Immature natural killer cell (primary cell): ENCODE data around the gene GLIS2. TPM values are rescaled to one million over a fixed set of nuclear protein-coding genes. Genes with fewer than 3 reads are reported as not detected.
A peak's percentile ranks its signal among the peaks of the same experiment; 100 is the strongest.
"Not testable (repeated sequence)": the region's sequence is repeated elsewhere in the genome, so short reads cannot be mapped to it uniquely, and the experiment has no call there.

Experiments used
- DNase-seq, 3 donors: peaks; one replicate each; pipeline ENCODE4 v3.0.0; 2022; ENCODE audit warnings: mixed read lengths in 1 of 3
- H3K27ac Mint-ChIP-seq, 6 donors: one replicate each; pipeline ENCODE4 v1.8.0; 2020; ENCODE audit warnings: mixed read lengths in 6 of 6, mild to moderate bottlenecking in 5 of 6, inconsistent platforms in 4 of 6, moderate library complexity in 3 of 6
- H3K27me3 Mint-ChIP-seq, 3 donors: one replicate each; pipeline ENCODE4 v1.8.0; 2020 to 2021; ENCODE audit warnings: low read depth in 3 of 3, mild to moderate bottlenecking in 3 of 3, mixed read lengths in 3 of 3, moderate library complexity in 3 of 3, inconsistent platforms in 1 of 3
- H3K36me3 Mint-ChIP-seq, 3 donors: one replicate each; pipeline ENCODE4 v1.8.0; 2020; ENCODE audit warnings: mixed read lengths in 3 of 3, inconsistent platforms in 2 of 3, mild to moderate bottlenecking in 2 of 3
- H3K4me1 Mint-ChIP-seq, 2 donors: one replicate each; pipeline ENCODE4 v1.8.0; 2020; ENCODE audit warnings: inconsistent platforms in 2 of 2, mild to moderate bottlenecking in 2 of 2, mixed read lengths in 2 of 2, moderate library complexity in 1 of 2
- H3K4me3 Mint-ChIP-seq, 5 donors: one replicate each; pipeline ENCODE4 v1.8.0; 2020; ENCODE audit warnings: mild to moderate bottlenecking in 5 of 5, mixed read lengths in 5 of 5, inconsistent platforms in 3 of 5, moderate library complexity in 3 of 5
- H3K9me3 Mint-ChIP-seq, 6 donors: one replicate each; pipeline ENCODE4 v1.8.0; 2020; ENCODE audit warnings: mild to moderate bottlenecking in 6 of 6, mixed read lengths in 6 of 6, inconsistent platforms in 4 of 6, moderate library complexity in 3 of 6
- polyA plus RNA-seq, 3 donors: library from polyadenylated mRNA; unstranded; fragments of 300-500 nt; fragmentation: Illumina TruSeq; gene quantifications; one replicate each; pipeline ENCODE4 v1.2.3, GENCODE V29; 2021

The GLIS2 gene
- polyA plus RNA-seq, 3 donors from 2014 or later, result not detected

GRCh38 chr16:4338712-4339299, 22.9 kb downstream of the GLIS2 start:
- H3K27me3 Mint-ChIP-seq, result peaks cover 0 to 2% (median 0%) of the 10 kb centered on the region in 3 donors
- no peak overlapping the region for H3K27ac Mint-ChIP-seq
- no peak overlapping the region for H3K4me3 Mint-ChIP-seq
- DNase-seq, result no peak
- H3K36me3 Mint-ChIP-seq, result no peaks in the 10 kb centered on the region
- H3K4me1 Mint-ChIP-seq, result peaks cover 2 to 5% of the 10 kb centered on the region in 2 donors
- H3K9me3 Mint-ChIP-seq, result no peaks in the 10 kb centered on the region

GRCh38 chr16:4339455-4339854, 23.6 kb downstream of the GLIS2 start:
- no peaks in the 10 kb centered on the region for H3K36me3 Mint-ChIP-seq
- H3K27ac Mint-ChIP-seq, result no peak overlapping the region
- H3K4me3 Mint-ChIP-seq, result no peak overlapping the region
- DNase-seq, result no peak
- peaks cover 2 to 6% of the 10 kb centered on the region in 2 donors for H3K4me1 Mint-ChIP-seq
- H3K9me3 Mint-ChIP-seq, result no peaks in the 10 kb centered on the region
- peaks cover 0 to 2% (median 0%) of the 10 kb centered on the region in 3 donors for H3K27me3 Mint-ChIP-seq

DNA sequence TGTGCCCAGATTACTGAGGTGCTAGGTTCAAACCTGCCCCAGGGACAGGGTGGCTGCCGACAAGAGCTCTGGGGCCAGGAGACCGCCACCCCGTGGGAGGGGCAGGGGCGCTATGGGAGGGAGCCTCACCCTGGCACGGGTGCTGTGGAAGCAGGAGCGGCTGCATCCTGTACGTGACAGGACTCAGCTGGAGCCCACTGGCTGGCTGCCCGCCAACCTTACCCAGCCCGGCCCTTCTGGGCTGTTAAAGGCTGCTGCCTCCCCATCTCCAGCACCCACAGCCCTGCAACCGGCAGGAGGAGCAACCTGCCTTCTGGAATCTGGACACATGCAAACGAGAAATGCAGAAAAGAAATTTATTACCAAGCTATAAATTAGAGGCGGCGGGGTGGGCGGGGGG, 24.0 kb downstream of the GLIS2 start:
- H3K27ac Mint-ChIP-seq, result no peak overlapping the region
- no peak overlapping the region for H3K4me3 Mint-ChIP-seq

GRCh38 chr16:4340443-4340842, 24.6 kb downstream of the GLIS2 start:
- Mint-ChIP-seq H3K36me3 (no peaks in the 10 kb centered on the region), H3K27ac (no peak overlapping the region)

More for the DNA sequence above, 24.0 kb downstream of the GLIS2 start:
- no peak for DNase-seq
- Mint-ChIP-seq H3K9me3 (no peaks in the 10 kb centered on the region), H3K36me3 (no peaks in the 10 kb centered on the region), H3K4me1 (peaks cover 4 to 9% of the 10 kb centered on the region in 2 donors), H3K27me3 (peaks cover 0 to 2% (median 0%) of the 10 kb centered on the region in 3 donors)

DNA sequence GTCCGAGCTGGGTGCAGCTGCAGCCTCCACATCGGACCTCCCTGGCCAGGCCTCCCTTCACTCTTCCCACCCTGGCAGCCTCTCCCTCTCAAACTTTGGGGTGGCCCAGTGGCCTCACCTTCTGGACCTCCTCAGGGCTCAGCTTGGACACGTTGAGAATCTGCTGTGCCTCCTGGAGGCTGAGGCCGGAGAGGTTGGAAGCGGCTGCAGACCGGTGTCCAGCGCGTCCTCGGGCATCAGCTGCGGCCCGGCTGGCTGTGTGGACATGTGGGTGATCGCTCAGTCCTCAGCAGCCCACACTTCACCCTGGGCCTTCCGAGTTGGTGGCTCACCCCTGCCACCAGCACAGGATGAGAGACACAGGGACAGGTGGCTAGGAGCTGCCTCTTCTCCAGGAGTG, 25.4 kb downstream of the GLIS2 start:
- no peaks in the 10 kb centered on the region for H3K9me3 Mint-ChIP-seq
- no peak for DNase-seq
- H3K4me3 Mint-ChIP-seq, result no peak overlapping the region
- H3K36me3 Mint-ChIP-seq, result no peaks in the 10 kb centered on the region
- peaks cover 0 to 2% (median 0%) of the 10 kb centered on the region in 3 donors for H3K27me3 Mint-ChIP-seq
- H3K4me1 Mint-ChIP-seq, result peaks cover 15% of the 10 kb centered on the region in 2 donors
- no peak overlapping the region for H3K27ac Mint-ChIP-seq

More at GRCh38 chr16:4340443-4340842, 24.6 kb downstream of the GLIS2 start:
- no peak overlapping the region for H3K4me3 Mint-ChIP-seq
- no peaks in the 10 kb centered on the region for H3K9me3 Mint-ChIP-seq
- no peak for DNase-seq
- peaks cover 9 to 14% of the 10 kb centered on the region in 2 donors for H3K4me1 Mint-ChIP-seq
- peaks cover 0 to 2% (median 0%) of the 10 kb centered on the region in 3 donors for H3K27me3 Mint-ChIP-seq

DNA sequence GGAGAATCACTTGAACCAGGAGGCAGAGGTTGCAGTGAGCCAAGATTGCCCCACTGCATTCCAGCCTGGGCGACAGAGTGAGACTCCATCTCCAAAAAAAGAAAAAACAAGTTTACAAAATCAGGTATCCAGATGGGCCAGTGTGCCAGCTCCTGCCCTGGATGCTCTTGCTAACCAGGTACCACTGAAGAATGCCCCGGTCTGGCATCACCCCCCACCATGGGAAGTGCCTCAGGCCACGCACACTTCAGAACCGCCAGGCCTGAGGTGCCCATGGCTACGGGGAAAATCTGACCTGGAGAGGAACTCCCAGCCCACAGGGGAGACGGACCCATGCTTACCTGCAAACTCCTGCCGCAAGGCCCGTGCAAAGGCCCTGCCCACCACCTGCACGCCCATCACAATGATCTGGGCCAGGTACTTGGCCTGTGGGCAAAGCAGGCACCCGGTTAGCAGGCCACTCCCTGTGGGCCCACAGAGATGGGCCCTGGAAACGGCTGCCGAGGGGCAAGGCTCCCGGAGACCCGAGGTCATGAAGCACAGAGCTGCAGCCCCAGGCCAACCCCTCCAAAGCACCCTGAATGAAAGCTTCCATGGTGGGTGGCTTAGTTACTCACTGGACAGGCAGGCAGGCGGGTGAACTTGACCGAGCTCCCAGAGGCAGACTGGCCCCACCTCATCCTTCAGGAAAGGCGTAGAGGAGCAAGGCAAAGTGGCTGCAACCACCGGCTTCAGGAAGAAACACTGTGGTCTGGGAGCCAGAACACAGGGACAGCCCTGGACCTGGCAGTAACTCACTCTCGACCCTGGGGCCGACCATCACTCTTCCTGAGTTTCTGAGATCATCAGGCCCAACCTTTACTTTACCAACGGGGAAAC, 27.2 kb downstream of the GLIS2 start:
- peak overlapping the region in 3 of 6 donors; percentile 12 to 55 (median 51) for H3K27ac Mint-ChIP-seq
- H3K9me3 Mint-ChIP-seq, result no peaks in the 10 kb centered on the region
- no peaks in the 10 kb centered on the region for H3K36me3 Mint-ChIP-seq
- DNase-seq, result no peak
- peaks cover 0 to 2% (median 1%) of the 10 kb centered on the region in 3 donors for H3K27me3 Mint-ChIP-seq
- no peak overlapping the region for H3K4me3 Mint-ChIP-seq
- H3K4me1 Mint-ChIP-seq, result peaks cover 17 to 20% of the 10 kb centered on the region in 2 donors

GRCh38 chr16:4344300-4344982, 28.6 kb downstream of the GLIS2 start:
- peak overlapping the region in 3 of 6 donors; percentile 25 to 66 (median 26) for H3K27ac Mint-ChIP-seq
- not testable (repeated sequence) for H3K4me3 Mint-ChIP-seq

GRCh38 chr16:4344983-4345835, 29.3 kb downstream of the GLIS2 start:
- no peaks in the 10 kb centered on the region for H3K9me3 Mint-ChIP-seq
- DNase-seq, result no peak
- H3K36me3 Mint-ChIP-seq, result no peaks in the 10 kb centered on the region
- peak overlapping the region in 4 of 6 donors; percentile 25 to 66 (median 46) for H3K27ac Mint-ChIP-seq
- H3K4me3 Mint-ChIP-seq, result no peak overlapping the region
- H3K4me1 Mint-ChIP-seq, result peaks cover 21 to 22% of the 10 kb centered on the region in 2 donors
- peaks cover 0 to 3% (median 2%) of the 10 kb centered on the region in 3 donors for H3K27me3 Mint-ChIP-seq

More at GRCh38 chr16:4344300-4344982, 28.6 kb downstream of the GLIS2 start:
- H3K9me3 Mint-ChIP-seq, H3K27me3 Mint-ChIP-seq, DNase-seq, H3K36me3 Mint-ChIP-seq: not testable (repeated sequence)
- peaks cover 21 to 22% of the 10 kb centered on the region in 2 donors for H3K4me1 Mint-ChIP-seq

- DNase-seq, result no peak
- no peaks in the 10 kb centered on the region for H3K36me3 Mint-ChIP-seq
- peaks cover 2 to 7% (median 5%) of the 10 kb centered on the region in 3 donors for H3K27me3 Mint-ChIP-seq
- peaks cover 28 to 30% of the 10 kb centered on the region in 2 donors for H3K4me1 Mint-ChIP-seq
- H3K4me3 Mint-ChIP-seq, result no peak overlapping the region
- H3K9me3 Mint-ChIP-seq, result no peaks in the 10 kb centered on the region
- H3K27ac Mint-ChIP-seq, result peak overlapping the region in 5 of 6 donors; percentile 24 to 67 (median 45)
Observed at GRCh38 chr16:4345836-4346781, 30.2 kb downstream of the GLIS2 start.

GRCh38 chr16:4347010-4347409, 31.1 kb downstream of the GLIS2 start:
- DNase-seq, result no peak
- Mint-ChIP-seq H3K27ac (peak overlapping the region in 2 of 6 donors; percentile 25 to 48), H3K4me3 (no peak overlapping the region), H3K27me3 (peaks cover 6 to 8% (median 7%) of the 10 kb centered on the region in 3 donors), H3K4me1 (peaks cover 35 to 38% of the 10 kb centered on the region in 2 donors), H3K36me3 (no peaks in the 10 kb centered on the region), H3K9me3 (no peaks in the 10 kb centered on the region)

DNA sequence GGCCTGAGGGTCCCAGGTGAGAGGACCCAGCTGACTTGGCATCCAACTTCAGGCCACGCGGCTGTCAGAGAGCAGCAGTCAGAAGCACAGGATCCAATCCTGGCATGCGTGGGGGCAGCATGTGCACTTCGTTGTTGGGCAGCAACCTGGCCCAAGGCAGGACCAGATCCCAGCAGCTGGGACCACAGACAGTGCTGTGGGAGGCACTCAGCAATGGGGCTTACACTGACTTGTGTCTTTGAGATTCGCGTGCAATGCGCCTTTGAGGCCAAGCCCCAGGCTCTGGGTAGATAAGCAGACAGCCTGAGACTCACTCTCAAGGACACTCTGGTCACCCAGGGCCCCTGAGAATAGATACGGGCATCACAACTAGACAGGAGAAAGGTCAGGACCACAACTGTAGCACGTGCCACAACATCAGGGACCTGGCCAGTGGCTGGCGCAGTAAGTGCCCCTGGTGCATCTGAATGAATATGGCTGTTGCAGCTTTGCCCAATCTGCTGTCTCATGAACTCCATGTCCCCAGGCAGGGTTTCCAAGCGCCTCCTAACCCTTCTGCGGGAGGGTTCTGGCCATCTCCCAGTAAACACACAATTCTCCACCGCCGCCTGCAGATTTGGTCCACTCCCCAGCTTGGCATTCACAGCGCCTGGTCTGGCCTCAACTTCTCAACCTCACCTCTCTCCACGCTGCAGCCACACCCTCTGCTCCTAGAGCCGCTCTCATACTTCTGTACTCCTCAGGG, 32.1 kb downstream of the GLIS2 start:
- Mint-ChIP-seq H3K9me3 (no peaks in the 10 kb centered on the region), H3K4me1 (peaks cover 35 to 38% of the 10 kb centered on the region in 2 donors), H3K36me3 (no peaks in the 10 kb centered on the region), H3K27ac (peak overlapping the region; percentile 20 to 72 (median 35)), H3K27me3 (peaks cover 6 to 8% (median 7%) of the 10 kb centered on the region in 3 donors), H3K4me3 (peak overlapping the region in 1 of 5 donors; percentile 1)
- DNase-seq, result no peak
